Lung (tissue), 12 donors: ENCODE data around the gene C2CD2. TPM values are rescaled to one million over a fixed set of nuclear protein-coding genes. Genes with fewer than 3 reads are reported as not detected.
"Not testable (repeated sequence)": the region's sequence is repeated elsewhere in the genome, so short reads cannot be mapped to it uniquely, and the experiment has no call there.

Experiments
- ATAC-seq: fragments of 200-7000 bp; cut with Tn5 transposase; one replicate; pipeline ENCODE4 v1.9.1; 2020; ENCODE audit warnings: moderate number of reproducible peaks; ENCODE audit not compliant: insufficient read depth, low FRiP score
- DNase-seq, 3 donors: peaks; one replicate each; pipeline ENCODE4 v3.0.0-alpha.2; 2013 to 2017
- H3K27ac ChIP-seq, 2 donors: one replicate each; pipeline ENCODE4 v1.5.1; 2013; ENCODE audit warnings: mild to moderate bottlenecking in 2 of 2, moderate library complexity in 2 of 2, control low read depth in 1 of 2, inconsistent platforms in 1 of 2, low read depth in 1 of 2, low read length in 1 of 2
- H3K27me3 ChIP-seq, 3 donors: one replicate each; pipeline ENCODE4 v1.5.1; 2013; ENCODE audit warnings: low read length in 2 of 3; ENCODE audit not compliant: control insufficient read depth in 3 of 3, insufficient read depth in 3 of 3
- H3K36me3 ChIP-seq, 4 donors: one replicate each; pipeline ENCODE4 v1.5.1; 2013; ENCODE audit warnings: low read length in 4 of 4, mild to moderate bottlenecking in 1 of 4, moderate library complexity in 1 of 4; ENCODE audit not compliant: control insufficient read depth in 4 of 4, insufficient read depth in 4 of 4
- H3K4me1 ChIP-seq, 5 donors: one replicate each; pipeline ENCODE4 v1.5.1; 2013; ENCODE audit warnings: low read length in 5 of 5, mild to moderate bottlenecking in 2 of 5, moderate library complexity in 1 of 5; ENCODE audit not compliant: control insufficient read depth in 5 of 5, insufficient read depth in 5 of 5
- H3K4me3 ChIP-seq: one replicate; pipeline ENCODE4 v1.5.1; 2013; ENCODE audit warnings: mild to moderate bottlenecking, control low read depth, moderate library complexity
- H3K9ac ChIP-seq, 2 donors: one replicate each; pipeline ENCODE4 v1.5.1; 2013; ENCODE audit warnings: low read length in 2 of 2, control low read depth in 1 of 2; ENCODE audit not compliant: insufficient read depth in 1 of 2
- H3K9me3 ChIP-seq, 4 donors: one replicate each; pipeline ENCODE4 v1.5.1; 2013; ENCODE audit warnings: low read length in 3 of 4, mild to moderate bottlenecking in 1 of 4, moderate library complexity in 1 of 4; ENCODE audit not compliant: control insufficient read depth in 4 of 4, insufficient read depth in 3 of 4
- CTCF ChIP-seq: IDR thresholded peaks from 2 replicates; pipeline ENCODE4 v1.5.1; 2012; ENCODE audit warnings: mild to moderate bottlenecking; ENCODE audit errors: control extremely low read depth, extremely low read depth
- WGBS, 2 donors: extraction: QIAGEN DNeasy Blood & Tissue Kit; methylation state at CpG; one replicate each; pipeline ENCODE4 v1.1.7; 2013; 5-methylcytosine and 5-hydroxymethylcytosine counted together
- polyA plus RNA-seq, 2 donors: library from polyadenylated mRNA; stranded (reverse); fragments of 200-250 nt; gene quantifications; one replicate each; pipeline ENCODE4 v1.2.1, GENCODE V29; 2013
- total RNA-seq, 2 donors: library from RNA; depleted of rRNA in 1 of 2; stranded (reverse); fragments of >200 nt in 1 of 2; gene quantifications; one replicate each; pipeline ENCODE4 v1.2.1, GENCODE V29; 2014 to 2021
- donor health status: control.
- donor health status: control.
- donor health status: Bipolar disorder and iron deficiency.
- donor health status: healthy.
- donor health status: DM: yes; HTN: yes; CAD: no.

The C2CD2 gene
- total and polyA plus RNA-seq, 4 donors, result 7.0 to 19.5 (median 12.2) TPM

- Histone ChIP-seq H3K9ac (no peak overlapping the region), H3K9me3 (no peaks in the 10 kb centered on the region), H3K27me3 (no peaks in the 10 kb centered on the region), H3K4me3 (no peak overlapping the region), H3K4me1 (peaks cover 0 to 22% (median 17%) of the 10 kb centered on the region in 5 donors), H3K27ac (no peak overlapping the region), H3K36me3 (no peaks in the 10 kb centered on the region)
- no peak for DNase-seq
- no peak for TF ChIP-seq CTCF
- WGBS, 2 donors, result 90 to 97% methylated on average over 14 of the region's 14 CpGs
- ATAC-seq, result no peak
Measured at GRCh38 chr21:41950941-41951351, 2.9 kb downstream of the C2CD2 start.

GRCh38 chr21:41949631-41950030 is 4.2 kb downstream of the C2CD2 start:
- H3K4me1 ChIP-seq, result peaks cover 0 to 22% (median 17%) of the 10 kb centered on the region in 5 donors
- 97 to 100% methylated on average over 3 of the region's 3 CpGs for WGBS, 2 donors
- not testable (repeated sequence) for H3K9me3 ChIP-seq, H3K27ac ChIP-seq, DNase-seq, H3K36me3 ChIP-seq, H3K9ac ChIP-seq, H3K27me3 ChIP-seq, H3K4me3 ChIP-seq, ATAC-seq

- no peak overlapping the region for H3K9ac ChIP-seq
- TF ChIP-seq CTCF, result no peak
- ATAC-seq, result no peak
- H3K36me3 ChIP-seq, result no peaks in the 10 kb centered on the region
- H3K9me3 ChIP-seq, result no peaks in the 10 kb centered on the region
- no peak for DNase-seq
- H3K4me3 ChIP-seq, result no peak overlapping the region
- WGBS, 2 donors, result 83 to 91% methylated on average over 11 of the region's 11 CpGs
- H3K27me3 ChIP-seq, result no peaks in the 10 kb centered on the region
- peaks cover 0 to 18% (median 17%) of the 10 kb centered on the region in 5 donors for H3K4me1 ChIP-seq
- H3K27ac ChIP-seq, result no peak overlapping the region
Measured at GRCh38 chr21:41948901-41949300, 4.9 kb downstream of the C2CD2 start.

- no peak overlapping the region for H3K9ac ChIP-seq
- no peaks in the 10 kb centered on the region for H3K27me3 ChIP-seq
- ATAC-seq (no peak), DNase-seq (no peak)
- no peaks in the 10 kb centered on the region for H3K36me3 ChIP-seq
- no peak overlapping the region for H3K27ac ChIP-seq
- H3K9me3 ChIP-seq, result no peaks in the 10 kb centered on the region
- TF ChIP-seq CTCF, result no peak
- no peak overlapping the region for H3K4me3 ChIP-seq
- H3K4me1 ChIP-seq, result peaks cover 0 to 18% (median 17%) of the 10 kb centered on the region in 5 donors
- 61 to 75% methylated on average over 9 of the region's 9 CpGs for WGBS, 2 donors
Measured at GRCh38 chr21:41948078-41948895, 5.5 kb downstream of the C2CD2 start.
